Glutamatergic neuron (in vitro differentiated cells): ENCODE measurements around the gene PSD4. TPM values are rescaled to one million over a fixed set of nuclear protein-coding genes. Genes with fewer than 3 reads are reported as not detected.
A peak's percentile ranks its signal among the peaks of the same experiment; 100 is the strongest.

Source experiments
- DNase-seq: peaks from one replicate; pipeline ENCODE4 v3.0.0; 2022
- H3K27ac Mint-ChIP-seq: one replicate; pipeline ENCODE4 v1.8.0; 2020; ENCODE audit warnings: mild to moderate bottlenecking, mixed read lengths, inconsistent platforms; ENCODE audit not compliant: unreplicated experiment
- H3K27me3 Mint-ChIP-seq: one replicate; pipeline ENCODE4 v1.8.0; 2020; ENCODE audit warnings: mild to moderate bottlenecking, moderate library complexity, mixed read lengths, inconsistent platforms; ENCODE audit not compliant: unreplicated experiment
- H3K36me3 Mint-ChIP-seq: one replicate; pipeline ENCODE4 v1.8.0; 2020; ENCODE audit warnings: mild to moderate bottlenecking, mixed read lengths, inconsistent platforms; ENCODE audit not compliant: unreplicated experiment
- H3K4me1 Mint-ChIP-seq: one replicate; pipeline ENCODE4 v1.8.0; 2020; ENCODE audit warnings: mild to moderate bottlenecking, low read depth, mixed read lengths, inconsistent platforms; ENCODE audit not compliant: unreplicated experiment
- H3K4me3 Mint-ChIP-seq: one replicate; pipeline ENCODE4 v1.8.0; 2020; ENCODE audit warnings: mild to moderate bottlenecking, mixed read lengths, inconsistent platforms; ENCODE audit not compliant: unreplicated experiment
- H3K9me3 Mint-ChIP-seq: one replicate; pipeline ENCODE4 v1.8.0; 2020; ENCODE audit warnings: mild to moderate bottlenecking, moderate library complexity, mixed read lengths, inconsistent platforms; ENCODE audit not compliant: unreplicated experiment
- CTCF ChIP-seq: fragments of 200-600 bp; sonication (generic); IDR thresholded peaks from one replicate; pipeline ENCODE4 v1.5.0; 2021; ENCODE audit not compliant: partially characterized antibody, unreplicated experiment
- total RNA-seq: library from RNA; stranded (reverse); fragmentation: NEBNext Ultra II Directional; extraction: Animal tissue kit (Norgen Biotek cat#: 25700); gene quantifications from one replicate; pipeline ENCODE4 v1.2.1, GENCODE V29; 2021; ENCODE audit not compliant: unreplicated experiment

The PSD4 gene
- total RNA-seq, 1 donor from 2014 or later = 1.2 TPM

GRCh38 chr2:113164215-113164929 is 9.4 kb upstream of the PSD4 start:
- H3K9me3 Mint-ChIP-seq = peaks cover 2% of the 10 kb centered on the region
- no peak for TF ChIP-seq CTCF
- no peak overlapping the region for H3K27ac Mint-ChIP-seq
- H3K27me3 Mint-ChIP-seq = peaks cover 2% of the 10 kb centered on the region
- peaks cover 9% of the 10 kb centered on the region for H3K4me1 Mint-ChIP-seq
- H3K36me3 Mint-ChIP-seq = no peaks in the 10 kb centered on the region
- DNase-seq = no peak
- no peak overlapping the region for H3K4me3 Mint-ChIP-seq

- no peak for DNase-seq
- H3K36me3 Mint-ChIP-seq = no peaks in the 10 kb centered on the region
- no peak for TF ChIP-seq CTCF
- H3K4me1 Mint-ChIP-seq = peaks cover 9% of the 10 kb centered on the region
- H3K27ac Mint-ChIP-seq = no peak overlapping the region
- peaks cover 2% of the 10 kb centered on the region for H3K9me3 Mint-ChIP-seq
- peaks cover 4% of the 10 kb centered on the region for H3K27me3 Mint-ChIP-seq
- no peak overlapping the region for H3K4me3 Mint-ChIP-seq
These were observed 8.7 kb upstream of the PSD4 start for GRCh38 chr2:113164930-113165585.

- H3K9me3 Mint-ChIP-seq = no peaks in the 10 kb centered on the region
- H3K27me3 Mint-ChIP-seq = peaks cover 6% of the 10 kb centered on the region
- DNase-seq = no peak
- no peaks in the 10 kb centered on the region for H3K36me3 Mint-ChIP-seq
- no peak for TF ChIP-seq CTCF
- peaks cover 9% of the 10 kb centered on the region for H3K4me1 Mint-ChIP-seq
- H3K27ac Mint-ChIP-seq = no peak overlapping the region
- no peak overlapping the region for H3K4me3 Mint-ChIP-seq
These were observed 7.6 kb upstream of the PSD4 start for GRCh38 chr2:113166187-113166645.

- no peak overlapping the region for H3K4me3 Mint-ChIP-seq
- no peaks in the 10 kb centered on the region for H3K36me3 Mint-ChIP-seq
- no peak for TF ChIP-seq CTCF
- DNase-seq = no peak
- peaks cover 9% of the 10 kb centered on the region for H3K4me1 Mint-ChIP-seq
- H3K9me3 Mint-ChIP-seq = no peaks in the 10 kb centered on the region
- H3K27me3 Mint-ChIP-seq = peaks cover 7% of the 10 kb centered on the region
- H3K27ac Mint-ChIP-seq = peak overlapping the region; percentile 4
These were observed 6.4 kb upstream of the PSD4 start for GRCh38 chr2:113167115-113167932.
